Right lobe of liver (tissue), 6 donors: ENCODE measurements around the gene SMCO2. TPM values are rescaled to one million over a fixed set of nuclear protein-coding genes. Genes with fewer than 3 reads are reported as not detected.

Source experiments
- ATAC-seq, 4 donors: fragments of 200-7000 bp; cut with Tn5 transposase; one replicate each; pipeline ENCODE4 v1.9.1; 2020; ENCODE audit warnings: mild to moderate bottlenecking in 4 of 4, moderate library complexity in 4 of 4
- DNase-seq, 3 donors: peaks; one replicate each; pipeline ENCODE4 v3.0.0-alpha.2; 2020
- H3K27ac ChIP-seq, 3 donors: fragments of 200-600 bp; one replicate each; pipeline ENCODE4 v1.8.0; 2022
- H3K27me3 ChIP-seq, 2 donors: fragments of 200-600 bp; one replicate each; pipeline ENCODE4 v1.8.0; 2022
- H3K36me3 ChIP-seq, 4 donors: fragments of 200-600 bp; sonication (generic) in 1 of 4; one replicate each; pipeline versions ENCODE4 v1.5.1 to v1.8.0; 2017 to 2022; ENCODE audit warnings: control low read depth in 1 of 4
- H3K4me1 ChIP-seq, 4 donors: fragments of 200-600 bp; sonication (generic) in 1 of 4; one replicate each; pipeline versions ENCODE4 v1.5.1 to v1.8.0; 2017 to 2022; ENCODE audit warnings: control low read depth in 1 of 4
- H3K4me3 ChIP-seq, 3 donors: fragments of 200-600 bp; one replicate each; pipeline ENCODE4 v1.8.0; 2022
- H3K9me3 ChIP-seq, 4 donors: fragments of 200-600 bp; sonication (generic) in 1 of 4; one replicate each; pipeline versions ENCODE4 v1.5.1 to v1.8.0; 2017 to 2022; ENCODE audit warnings: control low read depth in 1 of 4
- POLR2A ChIP-seq: fragments of 450-650 bp; IDR thresholded peaks from one replicate; pipeline ENCODE4 v1.6.1; 2017; ENCODE audit warnings: antibody characterized with exemption, mild to moderate bottlenecking
- WGBS: methylation state at CpG from one replicate; pipeline ENCODE4 v1.1.6; 2018; ENCODE audit warnings: low coverage, low lambda C conversion rate; ENCODE audit not compliant: insufficient coverage; ENCODE audit errors: missing lambda C conversion rate; 5-methylcytosine and 5-hydroxymethylcytosine counted together
- intact Hi-C, 2 donors: fragments of 100-400 bp; cut with DNase I; formaldehyde crosslinking; loops; one replicate each; pipeline versions ENCODE4 v1.11.2 to v1.14.1; 2022
- total RNA-seq, 6 experiments: library from RNA; depleted of rRNA in 2 of 6; stranded (reverse); fragments of >200 nt in 2 of 6; fragmentation: NEBNext Ultra II Directional in 3 of 6; extraction: Animal tissue kit (Norgen Biotek cat#: 25700) in 3 of 6; gene quantifications; one replicate each; pipeline versions ENCODE4 v1.1.0 to v1.2.4, GENCODE V29; 2016 to 2023
- TF ChIP-seq, protein P1 (sequence below), 4 donors: fragments of 200-600 bp in 3 of 4; fragments of 450-650 bp in 1 of 4; IDR thresholded peaks; one replicate each; pipeline versions ENCODE4 v1.5.1 to v1.8.0; 2016 to 2022; ENCODE audit warnings: antibody characterized with exemption in 4 of 4, mild to moderate bottlenecking in 2 of 4
- donor health status: DM: no; HTN: yes; CAD: no.
- donor health status: DM: no; HTN: no; CAD: no.
- donor health status: DM: no; HTN: no; CAD: no.
- donor health status: DM: no; HTN: yes; CAD: no.
- donor health status: DM: no; HTN: yes; CAD: no.

Gene SMCO2
- total RNA-seq, 6 experiments from 2014 or later = 0.31 TPM; not detected in 5

GRCh38 chr12:27474344-27474743 lies 27.8 kb downstream of the SMCO2 start:
- Histone ChIP-seq H3K27me3 (no peaks in the 10 kb centered on the region), H3K36me3 (no peaks in the 10 kb centered on the region), H3K4me1 (peaks cover 0 to 5% (median 0%) of the 10 kb centered on the region in 4 donors), H3K27ac (no peak overlapping the region), H3K9me3 (peaks cover 0 to 5% (median 1%) of the 10 kb centered on the region in 4 donors), H3K4me3 (no peak overlapping the region)
- DNase-seq (no peak), ATAC-seq (peak in 1 of 4 donors; percentile 59)
- TF ChIP-seq, protein P1, sequence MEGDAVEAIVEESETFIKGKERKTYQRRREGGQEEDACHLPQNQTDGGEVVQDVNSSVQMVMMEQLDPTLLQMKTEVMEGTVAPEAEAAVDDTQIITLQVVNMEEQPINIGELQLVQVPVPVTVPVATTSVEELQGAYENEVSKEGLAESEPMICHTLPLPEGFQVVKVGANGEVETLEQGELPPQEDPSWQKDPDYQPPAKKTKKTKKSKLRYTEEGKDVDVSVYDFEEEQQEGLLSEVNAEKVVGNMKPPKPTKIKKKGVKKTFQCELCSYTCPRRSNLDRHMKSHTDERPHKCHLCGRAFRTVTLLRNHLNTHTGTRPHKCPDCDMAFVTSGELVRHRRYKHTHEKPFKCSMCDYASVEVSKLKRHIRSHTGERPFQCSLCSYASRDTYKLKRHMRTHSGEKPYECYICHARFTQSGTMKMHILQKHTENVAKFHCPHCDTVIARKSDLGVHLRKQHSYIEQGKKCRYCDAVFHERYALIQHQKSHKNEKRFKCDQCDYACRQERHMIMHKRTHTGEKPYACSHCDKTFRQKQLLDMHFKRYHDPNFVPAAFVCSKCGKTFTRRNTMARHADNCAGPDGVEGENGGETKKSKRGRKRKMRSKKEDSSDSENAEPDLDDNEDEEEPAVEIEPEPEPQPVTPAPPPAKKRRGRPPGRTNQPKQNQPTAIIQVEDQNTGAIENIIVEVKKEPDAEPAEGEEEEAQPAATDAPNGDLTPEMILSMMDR (IDR thresholded peaks at IDR 0.05) = no peak
- TF ChIP-seq POLR2A = no peak
- intact Hi-C loops = no loop called here
- 32% methylated on average over 3 of the region's 3 CpGs for WGBS

- no peak for TF ChIP-seq POLR2A
- no peak for ATAC-seq
These were observed 30.5 kb downstream of the SMCO2 start for GRCh38 chr12:27477049-27477448.

DNA sequence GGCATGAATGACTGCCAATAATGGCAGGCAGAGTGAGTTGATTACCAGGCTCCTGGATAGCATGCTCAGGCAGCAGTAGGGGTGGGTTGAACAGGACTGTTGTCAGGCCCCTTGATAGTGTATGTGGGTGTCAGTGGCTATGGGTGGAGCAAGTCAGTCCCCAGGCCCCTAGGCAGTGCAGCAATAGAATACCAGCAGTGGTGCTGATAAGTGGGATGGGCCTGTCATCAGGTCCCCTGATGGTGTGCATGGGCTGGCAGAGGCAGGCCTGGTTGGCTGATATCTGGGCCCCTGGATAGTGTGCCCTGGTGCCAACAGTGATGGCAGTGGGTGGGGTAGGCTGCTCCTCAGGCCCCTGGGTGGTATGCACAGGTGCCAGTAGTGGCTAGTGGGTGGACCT lies 32.4 kb downstream of the SMCO2 start:
- no peaks in the 10 kb centered on the region for H3K27me3 ChIP-seq
- H3K36me3 ChIP-seq = no peaks in the 10 kb centered on the region
- DNase-seq (no peak), ATAC-seq (peak in 1 of 4 donors; percentile 14)
- peaks cover 0 to 5% (median 1%) of the 10 kb centered on the region in 4 donors for H3K9me3 ChIP-seq
- TF ChIP-seq, protein P1 (IDR thresholded peaks at IDR 0.05) = no peak
- TF ChIP-seq POLR2A = no peak
- no peak overlapping the region for H3K27ac ChIP-seq
- H3K4me1 ChIP-seq = peaks cover 0 to 3% (median 0%) of the 10 kb centered on the region in 4 donors
- no peak overlapping the region for H3K4me3 ChIP-seq
- intact Hi-C loops = no loop called here

More at GRCh38 chr12:27477049-27477448, 30.5 kb downstream of the SMCO2 start:
- no peak for DNase-seq
- H3K27ac ChIP-seq = no peak overlapping the region
- H3K4me3 ChIP-seq = no peak overlapping the region
- H3K27me3 ChIP-seq = no peaks in the 10 kb centered on the region
- peaks cover 0 to 5% (median 1%) of the 10 kb centered on the region in 4 donors for H3K9me3 ChIP-seq
- peaks cover 0 to 5% (median 0%) of the 10 kb centered on the region in 4 donors for H3K4me1 ChIP-seq
- no peaks in the 10 kb centered on the region for H3K36me3 ChIP-seq
- intact Hi-C loops = no loop called here

DNA sequence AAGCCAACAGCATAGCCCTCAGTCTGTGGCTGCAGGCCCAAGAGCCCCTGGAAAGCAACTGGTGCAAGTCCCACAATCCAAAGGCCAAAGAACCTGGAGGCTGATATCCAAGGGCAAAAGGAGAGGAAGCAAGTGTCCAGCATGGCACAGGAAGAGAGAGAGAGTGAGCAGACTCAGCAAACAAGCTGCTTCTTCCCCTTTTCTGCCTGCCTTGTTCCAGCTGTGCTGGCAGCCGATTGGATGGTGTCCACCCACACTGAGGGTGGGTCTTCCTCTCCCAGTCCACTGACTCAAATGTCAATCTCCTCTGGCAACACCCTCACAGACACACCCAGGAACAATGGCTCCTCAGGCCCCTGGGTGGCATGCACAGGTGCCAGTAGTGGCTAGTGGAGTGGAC lies 33.5 kb downstream of the SMCO2 start:
- no peak overlapping the region for H3K27ac ChIP-seq
- H3K9me3 ChIP-seq = peaks cover 0 to 5% (median 1%) of the 10 kb centered on the region in 4 donors
- H3K36me3 ChIP-seq = no peaks in the 10 kb centered on the region
- H3K4me1 ChIP-seq = no peaks in the 10 kb centered on the region
- no peak overlapping the region for H3K4me3 ChIP-seq
- ATAC-seq (no peak), DNase-seq (no peak)
- TF ChIP-seq POLR2A = no peak
- TF ChIP-seq, protein P1 (IDR thresholded peaks at IDR 0.05) = no peak
- H3K27me3 ChIP-seq = no peaks in the 10 kb centered on the region
- intact Hi-C loops = no loop called here
- WGBS = no CpG with 5 or more reads among the region's 1 CpG

DNA sequence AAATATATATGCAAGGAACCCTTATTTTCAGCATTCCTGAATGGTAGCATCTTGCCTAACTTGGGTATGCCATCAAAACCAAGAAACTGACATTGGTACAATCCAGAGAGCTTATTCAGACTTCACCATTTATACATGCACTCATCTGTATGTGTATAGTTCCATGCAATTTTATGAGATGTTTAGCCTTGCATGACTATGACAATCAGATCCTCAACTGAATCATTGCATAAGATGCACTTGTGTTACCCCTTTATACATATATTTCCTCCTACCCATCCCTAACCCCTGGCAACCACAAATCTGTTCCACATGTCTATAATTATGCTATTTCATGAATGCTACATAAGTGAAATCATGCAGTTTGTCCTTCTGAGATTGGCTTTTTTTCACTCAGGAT lies 40.4 kb downstream of the SMCO2 start:
- TF ChIP-seq, protein P1 (IDR thresholded peaks at IDR 0.05) = no peak
- no peak for TF ChIP-seq POLR2A
- DNase-seq (no peak), ATAC-seq (no peak)
- H3K9me3 ChIP-seq = no peaks in the 10 kb centered on the region
- no peaks in the 10 kb centered on the region for H3K36me3 ChIP-seq
- no peak overlapping the region for H3K4me3 ChIP-seq
- intact Hi-C loops = no loop called here
- no peaks in the 10 kb centered on the region for H3K27me3 ChIP-seq
- peaks cover 0 to 8% (median 0%) of the 10 kb centered on the region in 4 donors for H3K4me1 ChIP-seq
- H3K27ac ChIP-seq = no peak overlapping the region
